ENCODE data around the gene ASCL1. TPM values are rescaled to one million over a fixed set of nuclear protein-coding genes. Genes with fewer than 3 reads are reported as not detected.
A peak's percentile ranks its signal among the peaks of the same experiment; 100 is the strongest.

ASCL1 gene
- total RNA-seq, 2 experiments from 2014 or later: not detected

DNA sequence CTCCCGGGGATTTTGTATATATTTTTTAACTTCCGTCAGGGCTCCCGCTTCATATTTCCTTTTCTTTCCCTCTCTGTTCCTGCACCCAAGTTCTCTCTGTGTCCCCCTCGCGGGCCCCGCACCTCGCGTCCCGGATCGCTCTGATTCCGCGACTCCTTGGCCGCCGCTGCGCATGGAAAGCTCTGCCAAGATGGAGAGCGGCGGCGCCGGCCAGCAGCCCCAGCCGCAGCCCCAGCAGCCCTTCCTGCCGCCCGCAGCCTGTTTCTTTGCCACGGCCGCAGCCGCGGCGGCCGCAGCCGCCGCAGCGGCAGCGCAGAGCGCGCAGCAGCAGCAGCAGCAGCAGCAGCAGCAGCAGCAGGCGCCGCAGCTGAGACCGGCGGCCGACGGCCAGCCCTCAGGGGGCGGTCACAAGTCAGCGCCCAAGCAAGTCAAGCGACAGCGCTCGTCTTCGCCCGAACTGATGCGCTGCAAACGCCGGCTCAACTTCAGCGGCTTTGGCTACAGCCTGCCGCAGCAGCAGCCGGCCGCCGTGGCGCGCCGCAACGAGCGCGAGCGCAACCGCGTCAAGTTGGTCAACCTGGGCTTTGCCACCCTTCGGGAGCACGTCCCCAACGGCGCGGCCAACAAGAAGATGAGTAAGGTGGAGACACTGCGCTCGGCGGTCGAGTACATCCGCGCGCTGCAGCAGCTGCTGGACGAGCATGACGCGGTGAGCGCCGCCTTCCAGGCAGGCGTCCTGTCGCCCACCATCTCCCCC lies 777 bp downstream of the ASCL1 start:
- H3K27ac Mint-ChIP-seq: no peak overlapping the region
- DNase-seq (peak; percentile 49), ATAC-seq (no peak)
- H3K36me3 Mint-ChIP-seq: peaks cover 1% of the 10 kb centered on the region
- peaks cover 39% of the 10 kb centered on the region for H3K4me1 Mint-ChIP-seq
- H3K9me3 Mint-ChIP-seq (ENCODE audit: low read depth): no peaks in the 10 kb centered on the region
- peak overlapping the region; percentile 55 for H3K4me3 Mint-ChIP-seq
- CTCF ChIA-PET: interaction anchor here (1.2 kb wide), 1 partner anchor 75 kb away, joined by 3 read pairs; no protein-coding TSS in a partner anchor
- peaks cover 90% of the 10 kb centered on the region for H3K27me3 Mint-ChIP-seq

DNA sequence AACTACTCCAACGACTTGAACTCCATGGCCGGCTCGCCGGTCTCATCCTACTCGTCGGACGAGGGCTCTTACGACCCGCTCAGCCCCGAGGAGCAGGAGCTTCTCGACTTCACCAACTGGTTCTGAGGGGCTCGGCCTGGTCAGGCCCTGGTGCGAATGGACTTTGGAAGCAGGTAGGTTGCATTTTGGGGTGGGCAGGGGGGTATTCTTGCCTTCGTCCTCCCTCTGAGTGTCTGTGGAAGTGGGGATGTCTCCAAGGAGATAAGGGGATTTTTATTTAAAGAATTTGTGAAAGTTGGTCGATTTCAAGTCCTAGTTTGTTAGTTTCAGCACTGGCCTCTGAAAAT lies 1.3 kb downstream of the ASCL1 start:
- H3K9me3 Mint-ChIP-seq (ENCODE audit: low read depth): no peaks in the 10 kb centered on the region
- no peak overlapping the region for H3K4me3 Mint-ChIP-seq
- DNase-seq (no peak), ATAC-seq (no peak)
- peaks cover 34% of the 10 kb centered on the region for H3K4me1 Mint-ChIP-seq
- H3K27ac Mint-ChIP-seq: no peak overlapping the region
- peaks cover 1% of the 10 kb centered on the region for H3K36me3 Mint-ChIP-seq
- CTCF ChIA-PET: interaction anchor here (1.2 kb wide), 1 partner anchor 76 kb away, joined by 3 read pairs; no protein-coding TSS in a partner anchor
- H3K27me3 Mint-ChIP-seq: peaks cover 90% of the 10 kb centered on the region

DNA sequence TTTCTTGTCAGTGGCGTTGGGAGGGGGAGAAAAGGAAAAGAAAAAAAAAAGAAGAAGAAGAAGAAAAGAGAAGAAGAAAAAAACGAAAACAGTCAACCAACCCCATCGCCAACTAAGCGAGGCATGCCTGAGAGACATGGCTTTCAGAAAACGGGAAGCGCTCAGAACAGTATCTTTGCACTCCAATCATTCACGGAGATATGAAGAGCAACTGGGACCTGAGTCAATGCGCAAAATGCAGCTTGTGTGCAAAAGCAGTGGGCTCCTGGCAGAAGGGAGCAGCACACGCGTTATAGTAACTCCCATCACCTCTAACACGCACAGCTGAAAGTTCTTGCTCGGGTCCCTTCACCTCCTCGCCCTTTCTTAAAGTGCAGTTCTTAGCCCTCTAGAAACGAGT lies 1.9 kb downstream of the ASCL1 start:
- H3K4me3 Mint-ChIP-seq: no peak overlapping the region
- no peak for DNase-seq
- no peak for ATAC-seq
- peaks cover 7% of the 10 kb centered on the region for H3K36me3 Mint-ChIP-seq
- peaks cover 31% of the 10 kb centered on the region for H3K4me1 Mint-ChIP-seq
- peaks cover 92% of the 10 kb centered on the region for H3K27me3 Mint-ChIP-seq
- CTCF ChIA-PET: interaction anchor here (1.2 kb wide), 1 partner anchor 76 kb away, joined by 3 read pairs; no protein-coding TSS in a partner anchor
- H3K9me3 Mint-ChIP-seq (ENCODE audit: low read depth): no peaks in the 10 kb centered on the region
- no peak overlapping the region for H3K27ac Mint-ChIP-seq

DNA sequence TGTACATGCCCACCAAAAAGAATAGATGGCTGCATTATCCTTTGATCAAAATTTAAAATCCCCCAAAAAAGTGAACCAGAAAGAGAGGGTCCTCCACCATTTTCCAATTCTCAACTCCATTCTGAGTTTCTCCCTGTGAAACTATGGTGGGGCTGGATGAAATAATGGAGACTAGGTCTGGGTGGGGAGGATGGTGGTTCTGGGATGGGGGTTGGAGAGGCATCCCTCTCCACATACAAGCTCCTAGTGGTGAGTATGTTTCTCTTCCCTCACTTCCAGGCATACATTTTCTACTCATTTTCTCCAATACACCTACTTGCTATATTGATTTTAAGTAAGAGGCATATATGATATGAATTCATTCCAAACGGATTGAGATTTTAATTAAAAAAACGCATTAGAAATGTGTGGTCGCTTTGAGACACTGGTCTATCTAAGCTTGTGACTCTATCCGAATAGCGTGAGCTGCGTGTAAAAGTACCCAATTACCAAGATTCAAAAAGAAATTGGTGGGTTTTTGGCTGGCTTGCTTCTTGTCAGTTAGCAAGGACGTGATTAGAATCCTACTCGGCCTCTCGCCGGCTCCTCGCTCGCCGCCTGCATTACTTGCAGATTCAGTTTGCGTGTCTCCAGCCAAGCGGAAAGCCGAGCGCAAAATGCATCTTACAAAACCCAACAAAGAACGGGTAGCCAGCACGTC lies 3.4 kb downstream of the ASCL1 start:
- Mint-ChIP-seq H3K36me3 (peaks cover 9% of the 10 kb centered on the region), H3K4me1 (peaks cover 31% of the 10 kb centered on the region), H3K4me3 (no peak overlapping the region), H3K9me3 (ENCODE audit: low read depth) (no peaks in the 10 kb centered on the region), H3K27me3 (peaks cover 92% of the 10 kb centered on the region), H3K27ac (no peak overlapping the region)
- CTCF ChIA-PET: interaction anchor here (2.3 kb wide), 1 partner anchor 12 kb away, joined by 8 read pairs; no protein-coding TSS in a partner anchor
- no peak for DNase-seq
- ATAC-seq: no peak

DNA sequence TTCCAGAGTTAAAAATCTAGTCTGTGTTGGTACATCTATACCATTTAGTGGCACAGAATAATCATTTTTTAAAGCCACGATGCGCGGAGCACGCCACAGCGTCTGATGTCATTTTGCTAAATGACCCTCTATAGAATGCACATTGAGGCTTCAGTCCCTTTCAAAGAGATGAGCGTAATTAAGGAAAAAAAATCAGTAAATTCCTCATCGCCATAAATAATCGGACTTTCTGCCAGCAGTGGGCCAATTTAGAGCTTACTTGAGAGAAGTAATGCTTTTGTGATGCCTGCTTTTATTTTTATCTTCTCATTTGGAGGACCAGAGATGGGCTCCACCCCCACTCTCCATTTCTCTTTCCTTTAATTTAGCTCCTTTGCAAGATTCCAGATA lies 4.0 kb downstream of the ASCL1 start:
- Mint-ChIP-seq H3K4me3 (no peak overlapping the region), H3K9me3 (ENCODE audit: low read depth) (no peaks in the 10 kb centered on the region), H3K27me3 (peaks cover 94% of the 10 kb centered on the region), H3K36me3 (peaks cover 9% of the 10 kb centered on the region), H3K27ac (no peak overlapping the region), H3K4me1 (peaks cover 31% of the 10 kb centered on the region)
- CTCF ChIA-PET: interaction anchor here (2.3 kb wide), 1 partner anchor 13 kb away, joined by 8 read pairs; no protein-coding TSS in a partner anchor
- DNase-seq: no peak
- no peak for ATAC-seq

DNA sequence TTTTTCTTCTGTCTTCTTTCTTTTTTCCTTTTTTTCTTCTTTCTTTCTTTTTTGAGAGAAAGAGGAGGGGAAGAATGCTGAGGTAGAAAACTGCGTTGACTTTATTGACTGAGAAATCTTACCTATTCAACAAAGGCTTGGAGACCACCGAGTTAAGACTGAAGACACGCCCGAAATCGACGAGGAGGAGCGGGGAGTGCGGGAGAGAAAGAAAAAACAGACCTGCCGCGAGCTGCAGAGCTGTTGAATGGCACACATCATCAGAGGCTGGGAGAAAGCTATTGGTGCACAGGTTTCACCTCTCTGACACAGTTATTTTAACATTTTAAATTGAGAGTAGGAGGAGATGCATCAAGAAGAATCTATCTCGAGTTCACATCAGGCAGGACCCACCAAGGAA lies 5.1 kb downstream of the ASCL1 start:
- peaks cover 7% of the 10 kb centered on the region for H3K36me3 Mint-ChIP-seq
- CTCF ChIA-PET: interaction anchor here (0.8 kb wide), 1 partner anchor 586 kb away, joined by 3 read pairs; no protein-coding TSS in a partner anchor
- peaks cover 96% of the 10 kb centered on the region for H3K27me3 Mint-ChIP-seq
- ATAC-seq (no peak), DNase-seq (no peak)
- H3K4me1 Mint-ChIP-seq: peaks cover 25% of the 10 kb centered on the region
- no peak overlapping the region for H3K4me3 Mint-ChIP-seq
- H3K9me3 Mint-ChIP-seq (ENCODE audit: low read depth): no peaks in the 10 kb centered on the region
- no peak overlapping the region for H3K27ac Mint-ChIP-seq

DNA sequence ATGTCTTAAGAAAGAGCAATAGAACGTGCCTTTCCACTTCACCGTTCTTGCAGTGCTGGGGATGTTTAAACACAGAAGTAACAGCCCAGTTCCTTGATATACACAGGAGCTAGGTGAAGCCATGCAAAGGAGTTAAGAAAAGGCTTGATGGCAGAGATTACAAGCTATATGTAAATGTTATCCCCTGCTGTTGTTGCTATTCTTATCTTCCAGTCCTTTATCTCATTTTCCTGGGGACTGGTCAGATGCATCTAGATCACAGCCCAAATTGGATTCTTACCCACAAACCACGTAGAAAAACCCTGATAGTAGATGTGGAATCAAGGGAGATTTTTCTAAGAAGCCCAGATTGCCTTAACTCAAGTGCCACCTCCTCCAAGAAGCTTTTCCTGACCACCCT lies 5.5 kb downstream of the ASCL1 start:
- H3K4me1 Mint-ChIP-seq: peaks cover 20% of the 10 kb centered on the region
- no peak overlapping the region for H3K4me3 Mint-ChIP-seq
- ATAC-seq: no peak
- DNase-seq: no peak
- no peaks in the 10 kb centered on the region for H3K9me3 Mint-ChIP-seq (ENCODE audit: low read depth)
- H3K27me3 Mint-ChIP-seq: peaks cover 95% of the 10 kb centered on the region
- CTCF ChIA-PET: interaction anchor here (0.8 kb wide), 1 partner anchor 586 kb away, joined by 3 read pairs; no protein-coding TSS in a partner anchor
- H3K36me3 Mint-ChIP-seq: peaks cover 7% of the 10 kb centered on the region
- H3K27ac Mint-ChIP-seq: no peak overlapping the region

DNA sequence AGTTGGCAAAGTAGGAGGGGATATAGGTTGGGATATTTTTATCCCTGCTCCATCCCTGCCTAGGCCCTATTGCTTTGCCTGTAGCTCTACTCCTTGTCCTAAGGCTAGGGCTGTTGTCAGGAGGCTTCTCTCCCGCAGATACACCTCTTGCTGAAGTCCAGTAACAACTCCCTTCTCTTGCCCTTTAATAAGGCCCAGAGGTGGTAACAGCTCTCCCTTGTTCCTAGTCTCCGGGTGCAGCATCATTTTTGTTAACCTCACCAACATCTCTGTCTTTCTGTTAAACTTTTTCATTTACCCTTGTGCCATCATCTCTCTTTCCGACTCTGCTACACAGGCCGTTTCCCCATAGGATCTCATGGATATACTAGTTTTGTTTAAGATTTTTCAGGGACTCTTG lies 6.3 kb downstream of the ASCL1 start:
- CTCF ChIA-PET: no interaction called here
- ATAC-seq: no peak
- H3K27me3 Mint-ChIP-seq: peaks cover 95% of the 10 kb centered on the region

DNA sequence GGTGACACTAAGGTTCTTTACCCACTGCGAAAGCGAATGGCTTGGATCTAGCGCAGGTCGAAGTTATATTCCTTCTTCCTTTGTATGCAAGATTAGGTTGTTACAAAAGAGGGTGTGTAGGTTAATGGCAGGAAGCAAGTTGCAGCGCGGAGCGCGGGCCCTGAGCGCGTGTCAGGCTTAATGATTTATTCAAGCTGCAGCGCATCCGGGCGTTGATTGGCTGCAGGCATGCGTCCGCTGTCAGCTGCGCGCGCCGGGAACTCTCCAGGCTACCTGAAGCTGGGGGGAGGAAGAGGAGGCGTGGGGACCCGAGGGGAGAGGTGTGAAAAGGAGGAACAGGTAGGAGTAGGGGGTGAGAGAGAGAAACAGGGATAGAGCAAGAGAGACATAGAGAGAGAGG lies 7.4 kb downstream of the ASCL1 start:
- H3K9me3 Mint-ChIP-seq (ENCODE audit: low read depth): no peaks in the 10 kb centered on the region
- H3K4me1 Mint-ChIP-seq: peaks cover 19% of the 10 kb centered on the region
- DNase-seq (no peak), ATAC-seq (no peak)
- H3K36me3 Mint-ChIP-seq: peaks cover 7% of the 10 kb centered on the region
- H3K27ac Mint-ChIP-seq: no peak overlapping the region
- peak overlapping the region; percentile 49 for H3K4me3 Mint-ChIP-seq
- peaks cover 88% of the 10 kb centered on the region for H3K27me3 Mint-ChIP-seq
- CTCF ChIA-PET: interaction anchor here (1.7 kb wide), 1 partner anchor 16 kb away, joined by 4 read pairs; no protein-coding TSS in a partner anchor

More for the DNA sequence above, 6.3 kb downstream of the ASCL1 start:
- H3K36me3 Mint-ChIP-seq: peaks cover 7% of the 10 kb centered on the region
- DNase-seq: no peak
- H3K4me3 Mint-ChIP-seq: no peak overlapping the region
- no peaks in the 10 kb centered on the region for H3K9me3 Mint-ChIP-seq (ENCODE audit: low read depth)
- H3K27ac Mint-ChIP-seq: no peak overlapping the region
- H3K4me1 Mint-ChIP-seq: peaks cover 19% of the 10 kb centered on the region

DNA sequence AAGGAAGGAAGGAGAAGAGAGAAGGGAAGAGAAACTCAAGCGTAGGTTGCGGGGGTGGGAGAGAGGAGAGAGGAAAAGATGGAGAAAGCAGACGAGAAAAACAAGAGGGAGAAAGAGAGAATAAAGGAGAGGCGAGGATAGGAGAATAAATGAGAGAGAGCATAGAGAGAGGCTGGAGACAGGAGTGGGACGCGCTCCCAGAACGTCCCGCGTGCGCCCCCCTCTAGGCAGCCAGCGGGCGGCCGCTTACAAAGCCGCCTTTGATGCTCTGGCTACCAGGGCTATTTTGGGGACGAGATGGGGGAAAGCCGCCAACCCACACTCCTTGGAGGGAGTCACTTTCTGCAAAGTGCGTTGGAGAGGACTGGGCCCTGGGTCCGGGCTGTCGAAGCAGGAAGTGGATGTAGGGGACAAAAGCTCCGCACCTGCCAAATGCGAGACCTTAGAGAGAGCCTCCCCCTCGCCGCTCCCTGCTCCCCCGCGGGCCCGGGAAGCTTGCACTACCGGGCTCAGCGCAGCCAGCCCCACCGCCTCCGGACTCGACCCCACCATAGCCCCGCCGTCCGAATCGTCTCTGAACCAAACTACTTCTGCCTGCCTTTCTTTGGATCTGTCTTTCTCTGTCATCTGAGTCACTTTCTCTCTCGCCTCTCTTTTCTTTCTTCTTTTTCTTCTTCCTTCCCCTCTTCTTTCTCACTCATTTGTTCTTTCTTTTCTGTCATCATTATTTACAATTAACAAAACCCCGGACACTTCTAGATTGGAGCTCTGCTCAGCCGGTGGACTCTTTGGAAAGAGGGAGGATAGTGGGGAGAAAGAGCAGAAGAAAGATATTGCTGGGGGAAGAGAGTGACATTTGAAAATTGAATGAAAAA lies 8.0 kb downstream of the ASCL1 start:
- CTCF ChIA-PET: interaction anchor here (1.6 to 1.7 kb wide), 2 partner anchors 10 to 17 kb away, joined by 3 to 4 read pairs; no protein-coding TSS in a partner anchor
- Mint-ChIP-seq H3K9me3 (ENCODE audit: low read depth) (no peaks in the 10 kb centered on the region), H3K4me1 (peaks cover 19% of the 10 kb centered on the region), H3K27me3 (peaks cover 88% of the 10 kb centered on the region), H3K4me3 (peak overlapping the region; percentile 49), H3K27ac (no peak overlapping the region), H3K36me3 (peaks cover 7% of the 10 kb centered on the region)
- DNase-seq (no peak), ATAC-seq (no peak)

DNA sequence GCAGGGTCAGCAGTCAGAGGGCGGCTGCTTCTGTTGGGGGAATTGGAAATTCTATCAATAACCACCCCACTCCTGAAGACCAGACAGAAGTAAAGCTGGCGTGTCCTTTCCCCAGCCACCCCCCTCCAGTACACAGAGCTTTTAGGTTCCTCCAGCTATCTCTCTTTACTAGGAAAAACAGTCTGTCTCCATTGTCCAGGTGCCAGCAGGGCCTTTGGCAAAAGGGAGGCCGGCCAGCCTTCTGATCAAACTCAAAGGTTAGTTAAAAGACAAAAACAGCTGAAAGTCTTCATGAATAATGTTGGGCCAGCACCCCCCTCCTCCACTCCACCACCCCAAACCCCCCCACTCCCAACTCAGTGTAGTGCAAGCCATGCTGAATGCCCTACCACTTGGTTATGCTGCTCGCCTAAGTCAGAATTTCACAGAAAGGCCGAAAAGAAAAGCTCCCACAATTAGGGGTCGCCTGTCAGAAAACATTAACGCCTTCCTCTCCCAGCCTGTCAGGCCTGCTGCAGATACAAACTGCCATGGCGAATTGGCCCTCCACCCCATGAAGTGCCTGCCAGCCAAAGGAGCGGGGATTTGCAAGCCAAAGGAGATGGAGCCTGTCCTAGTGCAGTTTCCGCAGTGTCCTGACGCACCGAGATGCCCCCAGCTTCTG lies 8.9 kb downstream of the ASCL1 start:
- Mint-ChIP-seq H3K27ac (no peak overlapping the region), H3K9me3 (ENCODE audit: low read depth) (no peaks in the 10 kb centered on the region), H3K4me3 (no peak overlapping the region), H3K4me1 (peaks cover 19% of the 10 kb centered on the region), H3K36me3 (peaks cover 7% of the 10 kb centered on the region), H3K27me3 (peaks cover 86% of the 10 kb centered on the region)
- no peak for DNase-seq
- ATAC-seq: no peak
- CTCF ChIA-PET: interaction anchor here (1.6 to 1.7 kb wide), 2 partner anchors 11 to 17 kb away, joined by 3 to 4 read pairs; no protein-coding TSS in a partner anchor

DNA sequence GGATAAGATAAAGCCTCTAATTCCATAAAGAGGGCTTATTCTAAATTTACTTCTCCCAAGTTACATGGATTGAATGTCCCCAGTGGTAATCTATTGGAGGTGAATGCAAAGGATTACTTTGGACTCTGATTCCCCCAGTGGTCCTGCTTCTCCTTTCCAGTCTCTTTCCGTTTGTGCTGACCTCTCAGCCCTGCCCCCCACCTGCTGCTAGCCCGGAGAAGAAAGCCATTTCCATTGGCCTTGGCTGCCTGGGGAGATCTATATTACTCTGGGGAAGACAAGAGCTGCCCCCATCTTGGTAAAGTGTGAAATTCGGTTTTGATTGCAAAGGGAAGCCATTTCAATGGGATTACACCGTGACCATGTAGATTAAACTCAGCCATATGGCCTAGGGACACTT lies 13.3 kb downstream of the ASCL1 start:
- no peaks in the 10 kb centered on the region for H3K9me3 Mint-ChIP-seq (ENCODE audit: low read depth)
- CTCF ChIA-PET: interaction anchor here (0.6 kb wide), 1 partner anchor 22 kb away, joined by 3 read pairs; no protein-coding TSS in a partner anchor
- peaks cover 49% of the 10 kb centered on the region for H3K27me3 Mint-ChIP-seq
- H3K36me3 Mint-ChIP-seq: no peaks in the 10 kb centered on the region
- no peak for DNase-seq
- H3K4me3 Mint-ChIP-seq: no peak overlapping the region
- H3K27ac Mint-ChIP-seq: no peak overlapping the region
- ATAC-seq: no peak
- peaks cover under 1% of the 10 kb centered on the region for H3K4me1 Mint-ChIP-seq

Measured in activated CD8-positive, alpha-beta memory T cell treated with anti-CD3 and anti-CD28 coated beads, Interleukin-2, amount 10 ng/mL, durations not matched to agents 7 days and 5 days (primary cell).